GM18951 (cell line): ENCODE data around the gene NCLN.
A peak's percentile ranks its signal among the peaks of the same experiment; 100 is the strongest.

ENCODE experiments used
- POLR2A ChIP-seq: IDR thresholded peaks from 4 replicates; pipeline ENCODE4 v1.6.1; 2011; ENCODE audit warnings: mild to moderate bottlenecking; ENCODE audit not compliant: insufficient read length, insufficient read depth; ENCODE audit errors: extremely low read depth
- in situ Hi-C: fragments of 300-500 bp; cut with MboI; formaldehyde crosslinking; loops from one replicate; pipeline ENCODE4 v1.12.0; 2022; ENCODE audit warnings: low sequenced_read_pairs, mixed read lengths, inconsistent platforms; ENCODE audit not compliant: unreplicated experiment

The NCLN gene

GRCh38 chr19:3185461-3186159 lies at the start of gene NCLN:
Gene NCLN (plus strand): TSS chr19:3185930. CDS start chr19:3186031, 101 bp downstream.
- peak; percentile 79 for TF ChIP-seq POLR2A
- in situ Hi-C loops, result no loop called here

- in situ Hi-C loops, result no loop called here
- peak; percentile 36 for TF ChIP-seq POLR2A
Observed at GRCh38 chr19:3135961-3136683, 49.6 kb upstream of the NCLN start, which contains the start of gene GNA15. Gene GNA15 (plus strand): TSS chr19:3136033. CDS start chr19:3136451, 418 bp downstream.

- TF ChIP-seq POLR2A, result no peak
Observed at GRCh38 chr19:3136684-3137055, 49.1 kb upstream of the NCLN start.

GRCh38 chr19:3137119-3137518 lies 48.6 kb upstream of the NCLN start:
- no peak for TF ChIP-seq POLR2A
- in situ Hi-C loops, result no loop called here

More at GRCh38 chr19:3136684-3137055, 49.1 kb upstream of the NCLN start:
- in situ Hi-C loops, result no loop called here

GRCh38 chr19:3138268-3138667 lies 47.5 kb upstream of the NCLN start:
- in situ Hi-C loops, result no loop called here
- no peak for TF ChIP-seq POLR2A

- in situ Hi-C loops, result no loop called here
- no peak for TF ChIP-seq POLR2A
Observed at GRCh38 chr19:3140667-3141038, 45.1 kb upstream of the NCLN start.

- in situ Hi-C loops, result no loop called here
- no peak for TF ChIP-seq POLR2A
Observed at GRCh38 chr19:3142292-3142670, 43.4 kb upstream of the NCLN start.

- in situ Hi-C loops, result no loop called here
- TF ChIP-seq POLR2A, result no peak
Observed at GRCh38 chr19:3142781-3143337, 42.9 kb upstream of the NCLN start.

- in situ Hi-C loops, result no loop called here
- no peak for TF ChIP-seq POLR2A
Observed at GRCh38 chr19:3145909-3146676, 39.6 kb upstream of the NCLN start.

GRCh38 chr19:3146677-3147100 lies 39.0 kb upstream of the NCLN start:
- in situ Hi-C loops, result no loop called here
- TF ChIP-seq POLR2A, result no peak

GRCh38 chr19:3148503-3148902 lies 37.2 kb upstream of the NCLN start:
- no peak for TF ChIP-seq POLR2A
- in situ Hi-C loops, result no loop called here

- in situ Hi-C loops, result no loop called here
- no peak for TF ChIP-seq POLR2A
Observed at GRCh38 chr19:3149089-3149488, 36.6 kb upstream of the NCLN start.

GRCh38 chr19:3149526-3150505 lies 35.9 kb upstream of the NCLN start:
- in situ Hi-C loops, result no loop called here
- TF ChIP-seq POLR2A, result no peak
